Testis (tissue), 2 donors: ENCODE measurements around the gene SLC9C2.

Source experiments
- CTCF ChIP-seq, 3 experiments: fragments of 450-650 bp in 2 of 3; fragments of 200-600 bp in 1 of 3; sonication (generic) in 1 of 3; IDR thresholded peaks; one replicate each; pipeline ENCODE4 v1.5.1; 2016 to 2019; ENCODE audit warnings: antibody characterized with exemption in 3 of 3, mild to moderate bottlenecking in 2 of 3, moderate library complexity in 1 of 3
- POLR2A ChIP-seq: fragments of 450-650 bp; IDR thresholded peaks from one replicate; pipeline ENCODE4 v1.6.1; 2017; ENCODE audit warnings: antibody characterized with exemption, mild to moderate bottlenecking, moderate library complexity

GRCh38 chr1:173481195-173481772, 121.6 kb downstream of the SLC9C2 start:
- no peak for TF ChIP-seq POLR2A
- no peak for TF ChIP-seq CTCF (IDR thresholded peaks at IDR 0.05)
